ENCODE data around the gene APOBEC3F.

The APOBEC3F gene

GRCh38 chr22:39083212-39084165, 42.8 kb downstream of the APOBEC3F start (continued):
- TF ChIP-seq, protein P1, sequence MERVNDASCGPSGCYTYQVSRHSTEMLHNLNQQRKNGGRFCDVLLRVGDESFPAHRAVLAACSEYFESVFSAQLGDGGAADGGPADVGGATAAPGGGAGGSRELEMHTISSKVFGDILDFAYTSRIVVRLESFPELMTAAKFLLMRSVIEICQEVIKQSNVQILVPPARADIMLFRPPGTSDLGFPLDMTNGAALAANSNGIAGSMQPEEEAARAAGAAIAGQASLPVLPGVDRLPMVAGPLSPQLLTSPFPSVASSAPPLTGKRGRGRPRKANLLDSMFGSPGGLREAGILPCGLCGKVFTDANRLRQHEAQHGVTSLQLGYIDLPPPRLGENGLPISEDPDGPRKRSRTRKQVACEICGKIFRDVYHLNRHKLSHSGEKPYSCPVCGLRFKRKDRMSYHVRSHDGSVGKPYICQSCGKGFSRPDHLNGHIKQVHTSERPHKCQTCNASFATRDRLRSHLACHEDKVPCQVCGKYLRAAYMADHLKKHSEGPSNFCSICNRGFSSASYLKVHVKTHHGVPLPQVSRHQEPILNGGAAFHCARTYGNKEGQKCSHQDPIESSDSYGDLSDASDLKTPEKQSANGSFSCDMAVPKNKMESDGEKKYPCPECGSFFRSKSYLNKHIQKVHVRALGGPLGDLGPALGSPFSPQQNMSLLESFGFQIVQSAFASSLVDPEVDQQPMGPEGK (CRISPR knock-in tag; IDR thresholded peaks at IDR 0.05; ENCODE audit: borderline replicate concordance), result no peak
- no peak for TF ChIP-seq ISL1 (CRISPR knock-in tag; IDR thresholded peaks at IDR 0.05)

- TF ChIP-seq TOX (CRISPR knock-in tag; IDR thresholded peaks at IDR 0.05; ENCODE audit: borderline replicate concordance) (no peak), CSRNP3 (CRISPR knock-in tag; IDR thresholded peaks at IDR 0.05) (no peak), PPARA (CRISPR knock-in tag; IDR thresholded peaks at IDR 0.05; ENCODE audit: borderline replicate concordance) (no peak), ARNTL (CRISPR knock-in tag; IDR thresholded peaks at IDR 0.05; ENCODE audit: borderline replicate concordance, low read depth) (no peak), OSR1 (CRISPR knock-in tag; IDR thresholded peaks at IDR 0.05) (no peak), TCF4 (CRISPR knock-in tag; IDR thresholded peaks at IDR 0.05; ENCODE audit: borderline replicate concordance) (no peak), CSDC2 (CRISPR knock-in tag; IDR thresholded peaks at IDR 0.05) (no peak), ZFP30 (CRISPR knock-in tag; IDR thresholded peaks at IDR 0.05) (no peak), ESRRG (CRISPR knock-in tag; IDR thresholded peaks at IDR 0.05) (no peak), SNAI2 (CRISPR knock-in tag; IDR thresholded peaks at IDR 0.05) (no peak), ZNF565 (CRISPR knock-in tag; conservative IDR thresholded peaks at IDR 0.05; ENCODE audit: low read depth) (no peak), RARB (CRISPR knock-in tag; IDR thresholded peaks at IDR 0.05) (no peak), BACH2 (CRISPR knock-in tag; IDR thresholded peaks at IDR 0.05; ENCODE audit: borderline replicate concordance) (no peak), CREB5 (CRISPR knock-in tag; IDR thresholded peaks at IDR 0.05; ENCODE audit: low read depth) (no peak), ZC3H10 (CRISPR knock-in tag; IDR thresholded peaks at IDR 0.05) (no peak), ZNF8 (CRISPR knock-in tag; IDR thresholded peaks at IDR 0.05) (no peak)
- TF ChIP-seq, protein P2, sequence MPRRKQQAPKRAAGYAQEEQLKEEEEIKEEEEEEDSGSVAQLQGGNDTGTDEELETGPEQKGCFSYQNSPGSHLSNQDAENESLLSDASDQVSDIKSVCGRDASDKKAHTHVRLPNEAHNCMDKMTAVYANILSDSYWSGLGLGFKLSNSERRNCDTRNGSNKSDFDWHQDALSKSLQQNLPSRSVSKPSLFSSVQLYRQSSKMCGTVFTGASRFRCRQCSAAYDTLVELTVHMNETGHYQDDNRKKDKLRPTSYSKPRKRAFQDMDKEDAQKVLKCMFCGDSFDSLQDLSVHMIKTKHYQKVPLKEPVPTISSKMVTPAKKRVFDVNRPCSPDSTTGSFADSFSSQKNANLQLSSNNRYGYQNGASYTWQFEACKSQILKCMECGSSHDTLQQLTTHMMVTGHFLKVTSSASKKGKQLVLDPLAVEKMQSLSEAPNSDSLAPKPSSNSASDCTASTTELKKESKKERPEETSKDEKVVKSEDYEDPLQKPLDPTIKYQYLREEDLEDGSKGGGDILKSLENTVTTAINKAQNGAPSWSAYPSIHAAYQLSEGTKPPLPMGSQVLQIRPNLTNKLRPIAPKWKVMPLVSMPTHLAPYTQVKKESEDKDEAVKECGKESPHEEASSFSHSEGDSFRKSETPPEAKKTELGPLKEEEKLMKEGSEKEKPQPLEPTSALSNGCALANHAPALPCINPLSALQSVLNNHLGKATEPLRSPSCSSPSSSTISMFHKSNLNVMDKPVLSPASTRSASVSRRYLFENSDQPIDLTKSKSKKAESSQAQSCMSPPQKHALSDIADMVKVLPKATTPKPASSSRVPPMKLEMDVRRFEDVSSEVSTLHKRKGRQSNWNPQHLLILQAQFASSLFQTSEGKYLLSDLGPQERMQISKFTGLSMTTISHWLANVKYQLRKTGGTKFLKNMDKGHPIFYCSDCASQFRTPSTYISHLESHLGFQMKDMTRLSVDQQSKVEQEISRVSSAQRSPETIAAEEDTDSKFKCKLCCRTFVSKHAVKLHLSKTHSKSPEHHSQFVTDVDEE (CRISPR knock-in tag; IDR thresholded peaks at IDR 0.05), result no peak
- TF ChIP-seq, protein P3, sequence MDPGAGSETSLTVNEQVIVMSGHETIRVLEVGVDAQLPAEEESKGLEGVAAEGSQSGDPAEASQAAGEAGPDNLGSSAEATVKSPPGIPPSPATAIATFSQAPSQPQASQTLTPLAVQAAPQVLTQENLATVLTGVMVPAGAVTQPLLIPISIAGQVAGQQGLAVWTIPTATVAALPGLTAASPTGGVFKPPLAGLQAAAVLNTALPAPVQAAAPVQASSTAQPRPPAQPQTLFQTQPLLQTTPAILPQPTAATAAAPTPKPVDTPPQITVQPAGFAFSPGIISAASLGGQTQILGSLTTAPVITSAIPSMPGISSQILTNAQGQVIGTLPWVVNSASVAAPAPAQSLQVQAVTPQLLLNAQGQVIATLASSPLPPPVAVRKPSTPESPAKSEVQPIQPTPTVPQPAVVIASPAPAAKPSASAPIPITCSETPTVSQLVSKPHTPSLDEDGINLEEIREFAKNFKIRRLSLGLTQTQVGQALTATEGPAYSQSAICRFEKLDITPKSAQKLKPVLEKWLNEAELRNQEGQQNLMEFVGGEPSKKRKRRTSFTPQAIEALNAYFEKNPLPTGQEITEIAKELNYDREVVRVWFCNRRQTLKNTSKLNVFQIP (CRISPR knock-in tag; IDR thresholded peaks at IDR 0.05; ENCODE audit: borderline replicate concordance, low read depth), result no peak
- TF ChIP-seq, protein P1 (CRISPR knock-in tag; IDR thresholded peaks at IDR 0.05; ENCODE audit: borderline replicate concordance), result no peak
Observed at GRCh38 chr22:39084666-39085065, 44.0 kb downstream of the APOBEC3F start.

More at GRCh38 chr22:39084666-39085065, 44.0 kb downstream of the APOBEC3F start:
- ATAC-seq, result no peak

All from SK-N-SH treated with all-trans-retinoic acid at 6 μM for 48 hours (cell line).